ENCODE data around the gene PDZD2. TPM values are rescaled to one million over a fixed set of nuclear protein-coding genes. Genes with fewer than 3 reads are reported as not detected.

The PDZD2 gene
- total RNA-seq, 4 donors from 2014 or later, result 6.2 to 21.4 (median 11.8) TPM

DNA sequence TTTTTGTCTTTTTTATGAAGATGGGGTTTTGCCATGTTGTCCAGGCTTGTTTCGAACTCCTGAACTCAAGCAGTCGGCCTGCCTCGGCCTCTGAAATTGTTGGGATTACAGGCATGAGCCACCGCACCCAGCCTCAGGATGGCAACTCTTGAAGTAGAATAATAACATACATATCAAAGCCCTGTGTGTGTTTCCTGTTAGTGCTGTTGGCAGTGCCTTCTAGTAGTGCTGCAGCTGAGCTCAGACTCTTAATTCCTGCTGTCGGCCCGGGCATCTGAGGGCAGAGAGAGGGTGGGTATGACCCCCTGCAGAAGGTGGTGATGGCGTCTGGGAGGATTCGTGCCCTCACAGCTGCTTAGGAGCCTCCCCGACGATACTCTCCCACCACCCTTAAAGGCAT, 227.2 kb downstream of the PDZD2 start:
- no peak for DNase-seq
- Histone ChIP-seq H3K36me3 (no peaks in the 10 kb centered on the region), H3K4me1 (no peaks in the 10 kb centered on the region), H3K9me3 (no peaks in the 10 kb centered on the region), H3K4me3 (no peak overlapping the region), H3K27ac (no peak overlapping the region), H3K27me3 (no peaks in the 10 kb centered on the region)
- intact Hi-C loops (cut with DNase I; ENCODE audit: low total_unique reads), result no loop called here
- TF ChIP-seq, protein P1, sequence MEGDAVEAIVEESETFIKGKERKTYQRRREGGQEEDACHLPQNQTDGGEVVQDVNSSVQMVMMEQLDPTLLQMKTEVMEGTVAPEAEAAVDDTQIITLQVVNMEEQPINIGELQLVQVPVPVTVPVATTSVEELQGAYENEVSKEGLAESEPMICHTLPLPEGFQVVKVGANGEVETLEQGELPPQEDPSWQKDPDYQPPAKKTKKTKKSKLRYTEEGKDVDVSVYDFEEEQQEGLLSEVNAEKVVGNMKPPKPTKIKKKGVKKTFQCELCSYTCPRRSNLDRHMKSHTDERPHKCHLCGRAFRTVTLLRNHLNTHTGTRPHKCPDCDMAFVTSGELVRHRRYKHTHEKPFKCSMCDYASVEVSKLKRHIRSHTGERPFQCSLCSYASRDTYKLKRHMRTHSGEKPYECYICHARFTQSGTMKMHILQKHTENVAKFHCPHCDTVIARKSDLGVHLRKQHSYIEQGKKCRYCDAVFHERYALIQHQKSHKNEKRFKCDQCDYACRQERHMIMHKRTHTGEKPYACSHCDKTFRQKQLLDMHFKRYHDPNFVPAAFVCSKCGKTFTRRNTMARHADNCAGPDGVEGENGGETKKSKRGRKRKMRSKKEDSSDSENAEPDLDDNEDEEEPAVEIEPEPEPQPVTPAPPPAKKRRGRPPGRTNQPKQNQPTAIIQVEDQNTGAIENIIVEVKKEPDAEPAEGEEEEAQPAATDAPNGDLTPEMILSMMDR (IDR thresholded peaks at IDR 0.05), result no peak
- no peak for TF ChIP-seq POLR2A (IDR thresholded peaks at IDR 0.05)

- no peak for DNase-seq
- H3K27ac ChIP-seq, result no peak overlapping the region
- intact Hi-C loops (cut with DNase I; ENCODE audit: low total_unique reads), result no loop called here
- H3K27me3 ChIP-seq, result no peaks in the 10 kb centered on the region
- H3K4me1 ChIP-seq, result no peaks in the 10 kb centered on the region
- no peak for TF ChIP-seq POLR2A (IDR thresholded peaks at IDR 0.05)
- TF ChIP-seq, protein P1 (IDR thresholded peaks at IDR 0.05), result no peak
- H3K4me3 ChIP-seq, result no peak overlapping the region
- no peaks in the 10 kb centered on the region for H3K36me3 ChIP-seq
- no peaks in the 10 kb centered on the region for H3K9me3 ChIP-seq
These were observed 228.3 kb downstream of the PDZD2 start for GRCh38 chr5:31867219-31867618.

- Histone ChIP-seq H3K4me1 (no peaks in the 10 kb centered on the region), H3K9me3 (no peaks in the 10 kb centered on the region), H3K36me3 (no peaks in the 10 kb centered on the region), H3K27ac (no peak overlapping the region), H3K4me3 (no peak overlapping the region), H3K27me3 (no peaks in the 10 kb centered on the region)
- TF ChIP-seq POLR2A (IDR thresholded peaks at IDR 0.05), result no peak
- TF ChIP-seq, protein P1 (IDR thresholded peaks at IDR 0.05), result no peak
- DNase-seq, result no peak
- intact Hi-C loops (cut with DNase I; ENCODE audit: low total_unique reads), result no loop called here
These were observed 241.5 kb downstream of the PDZD2 start for GRCh38 chr5:31880449-31880848.

DNA sequence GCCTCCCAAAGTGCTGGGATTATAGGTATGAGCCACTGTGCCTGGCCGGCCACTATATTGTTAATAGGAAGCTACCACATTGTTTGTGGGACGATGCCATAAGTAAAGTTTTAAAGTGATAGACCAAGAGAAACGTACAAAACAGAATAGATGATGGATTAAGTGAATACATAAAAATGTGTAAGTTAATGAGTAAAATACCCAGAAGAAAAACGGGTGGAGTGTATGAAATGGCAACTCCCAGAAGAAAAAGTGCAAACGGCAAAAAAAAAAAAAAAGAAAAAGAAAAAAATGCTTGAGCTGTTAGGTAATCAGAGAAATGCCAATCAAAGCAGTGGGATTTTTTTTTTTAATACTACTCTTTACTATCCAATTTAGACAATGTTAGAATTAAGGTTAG, 246.0 kb downstream of the PDZD2 start:
- H3K4me1 ChIP-seq, result no peaks in the 10 kb centered on the region
- no peak overlapping the region for H3K27ac ChIP-seq
- intact Hi-C loops (cut with DNase I; ENCODE audit: low total_unique reads), result no loop called here
- no peaks in the 10 kb centered on the region for H3K27me3 ChIP-seq
- H3K36me3 ChIP-seq, result no peaks in the 10 kb centered on the region
- no peak overlapping the region for H3K4me3 ChIP-seq
- DNase-seq, result no peak
- H3K9me3 ChIP-seq, result no peaks in the 10 kb centered on the region
- no peak for TF ChIP-seq POLR2A (IDR thresholded peaks at IDR 0.05)
- TF ChIP-seq, protein P1 (IDR thresholded peaks at IDR 0.05), result no peak

GRCh38 chr5:31886206-31886605, 247.3 kb downstream of the PDZD2 start:
- no peak for DNase-seq
- Histone ChIP-seq H3K4me3 (no peak overlapping the region), H3K9me3 (no peaks in the 10 kb centered on the region), H3K4me1 (no peaks in the 10 kb centered on the region), H3K36me3 (no peaks in the 10 kb centered on the region), H3K27me3 (no peaks in the 10 kb centered on the region), H3K27ac (no peak overlapping the region)
- TF ChIP-seq POLR2A (IDR thresholded peaks at IDR 0.05), result no peak
- TF ChIP-seq, protein P1 (IDR thresholded peaks at IDR 0.05), result no peak
- intact Hi-C loops (cut with DNase I; ENCODE audit: low total_unique reads), result no loop called here
